Suprapubic skin (tissue), 4 donors: ENCODE data around the gene NXPH3. TPM values are rescaled to one million over a fixed set of nuclear protein-coding genes. Genes with fewer than 3 reads are reported as not detected.

Experiments used
- DNase-seq, 2 donors: peaks; one replicate each; pipeline ENCODE4 v3.0.0-alpha.2; 2019; ENCODE audit warnings: low spot score in 2 of 2
- H3K27ac ChIP-seq: fragments of 200-600 bp; sonication (generic); one replicate; pipeline ENCODE4 v1.5.1; 2019
- H3K27me3 ChIP-seq: fragments of 200-600 bp; sonication (generic); one replicate; pipeline ENCODE4 v1.5.1; 2019
- H3K36me3 ChIP-seq: fragments of 200-600 bp; sonication (generic); one replicate; pipeline ENCODE4 v1.5.1; 2019
- H3K4me1 ChIP-seq: fragments of 200-600 bp; sonication (generic); one replicate; pipeline ENCODE4 v1.5.1; 2019
- H3K4me3 ChIP-seq: fragments of 200-600 bp; sonication (generic); one replicate; pipeline ENCODE4 v1.5.1; 2019; ENCODE audit warnings: mild to moderate bottlenecking
- H3K9me3 ChIP-seq: fragments of 200-600 bp; sonication (generic); one replicate; pipeline ENCODE4 v1.5.1; 2019
- EP300 ChIP-seq: sonication (generic); formaldehyde crosslinking; IDR thresholded peaks from one replicate; pipeline ENCODE4 v1.6.1; 2017; ENCODE audit warnings: antibody characterized with exemption
- POLR2A ChIP-seq, 2 donors: fragments of 450-650 bp; IDR thresholded peaks; one replicate each; pipeline ENCODE4 v1.6.1; 2017; ENCODE audit warnings: antibody characterized with exemption in 2 of 2, mild to moderate bottlenecking in 2 of 2, moderate library complexity in 2 of 2
- POLR2AphosphoS5 ChIP-seq, 3 donors: sonication (generic); formaldehyde crosslinking; IDR thresholded peaks; one replicate each; pipeline ENCODE4 v1.6.1; 2017; ENCODE audit warnings: antibody characterized with exemption in 3 of 3
- WGBS: methylation state at CpG from one replicate; pipeline ENCODE4 v1.1.5; 2018; 5-methylcytosine and 5-hydroxymethylcytosine counted together
- total RNA-seq, 4 donors: library from RNA; depleted of rRNA; stranded (reverse); fragments of >200 nt; gene quantifications; one replicate each; pipeline ENCODE4 v1.1.0, GENCODE V29; 2016
- TF ChIP-seq, protein P1 (sequence below), 2 donors: fragments of 200-600 bp in 1 of 2; fragments of 450-650 bp in 1 of 2; sonication (generic) in 1 of 2; IDR thresholded peaks; one replicate each; pipeline ENCODE4 v1.5.1; 2016 to 2019; ENCODE audit warnings: antibody characterized with exemption in 2 of 2, mild to moderate bottlenecking in 1 of 2, moderate library complexity in 1 of 2

NXPH3 gene
- total RNA-seq, 4 donors from 2014 or later = 1.3 to 5.0 (median 1.5) TPM

- TF ChIP-seq POLR2AphosphoS5 (IDR thresholded peaks at IDR 0.05) = no peak
- Histone ChIP-seq H3K4me3 (no peak overlapping the region), H3K27me3 (no peaks in the 10 kb centered on the region), H3K9me3 (no peaks in the 10 kb centered on the region), H3K36me3 (no peaks in the 10 kb centered on the region), H3K4me1 (peaks cover 9% of the 10 kb centered on the region), H3K27ac (no peak overlapping the region)
- 68% methylated on average over 5 of the region's 6 CpGs for WGBS
- DNase-seq = peak in 1 of 2 donors; percentile 9
Observed at GRCh38 chr17:49581648-49581998, 6.0 kb downstream of the NXPH3 start.

DNA sequence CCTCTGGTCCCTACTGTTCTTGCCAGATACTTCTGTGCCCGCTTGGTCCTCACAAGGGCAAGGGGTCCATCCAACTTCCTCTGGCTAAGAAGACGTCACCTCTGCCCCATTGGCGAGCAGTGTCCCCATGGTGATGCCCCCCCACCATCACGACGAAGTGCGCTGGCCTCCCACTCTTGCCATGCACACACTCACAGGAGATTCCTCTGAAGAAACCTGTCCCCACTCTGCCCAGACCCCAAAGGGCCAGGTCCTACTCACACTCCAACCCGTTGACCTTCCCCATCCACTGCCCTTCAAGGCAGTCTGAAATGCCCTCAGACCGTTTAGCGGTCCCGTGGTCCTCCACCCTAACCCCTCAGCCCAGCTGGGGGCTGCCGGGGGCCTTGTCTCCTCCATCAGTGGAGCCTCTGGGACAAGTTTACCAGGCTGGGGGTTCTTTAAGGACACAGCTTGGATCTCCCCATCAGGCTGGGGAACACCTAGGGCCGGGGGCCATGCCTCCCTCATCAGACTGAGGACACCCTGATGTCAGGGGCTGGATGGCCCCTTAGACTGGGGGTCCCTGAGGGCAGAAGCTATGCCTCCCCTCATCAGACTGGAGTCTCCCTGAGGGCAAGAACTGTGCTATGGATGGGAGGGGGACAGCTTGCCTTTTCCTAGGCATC, 6.5 kb downstream of the NXPH3 start:
- no peak overlapping the region for H3K27ac ChIP-seq
- TF ChIP-seq POLR2A (IDR thresholded peaks at IDR 0.05) (no peak), POLR2AphosphoS5 (IDR thresholded peaks at IDR 0.05) (no peak), EP300 (no peak)
- TF ChIP-seq, protein P1, sequence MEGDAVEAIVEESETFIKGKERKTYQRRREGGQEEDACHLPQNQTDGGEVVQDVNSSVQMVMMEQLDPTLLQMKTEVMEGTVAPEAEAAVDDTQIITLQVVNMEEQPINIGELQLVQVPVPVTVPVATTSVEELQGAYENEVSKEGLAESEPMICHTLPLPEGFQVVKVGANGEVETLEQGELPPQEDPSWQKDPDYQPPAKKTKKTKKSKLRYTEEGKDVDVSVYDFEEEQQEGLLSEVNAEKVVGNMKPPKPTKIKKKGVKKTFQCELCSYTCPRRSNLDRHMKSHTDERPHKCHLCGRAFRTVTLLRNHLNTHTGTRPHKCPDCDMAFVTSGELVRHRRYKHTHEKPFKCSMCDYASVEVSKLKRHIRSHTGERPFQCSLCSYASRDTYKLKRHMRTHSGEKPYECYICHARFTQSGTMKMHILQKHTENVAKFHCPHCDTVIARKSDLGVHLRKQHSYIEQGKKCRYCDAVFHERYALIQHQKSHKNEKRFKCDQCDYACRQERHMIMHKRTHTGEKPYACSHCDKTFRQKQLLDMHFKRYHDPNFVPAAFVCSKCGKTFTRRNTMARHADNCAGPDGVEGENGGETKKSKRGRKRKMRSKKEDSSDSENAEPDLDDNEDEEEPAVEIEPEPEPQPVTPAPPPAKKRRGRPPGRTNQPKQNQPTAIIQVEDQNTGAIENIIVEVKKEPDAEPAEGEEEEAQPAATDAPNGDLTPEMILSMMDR (IDR thresholded peaks at IDR 0.05) = no peak
- no peaks in the 10 kb centered on the region for H3K9me3 ChIP-seq
- H3K4me1 ChIP-seq = peaks cover 3% of the 10 kb centered on the region
- 93% methylated on average over 11 of the region's 12 CpGs for WGBS
- H3K4me3 ChIP-seq = no peak overlapping the region
- DNase-seq = peak in 1 of 2 donors; percentile 67
- H3K36me3 ChIP-seq = no peaks in the 10 kb centered on the region
- H3K27me3 ChIP-seq = no peaks in the 10 kb centered on the region

GRCh38 chr17:49582789-49583188, 7.1 kb downstream of the NXPH3 start:
- DNase-seq = peak in 1 of 2 donors; percentile 56
- Histone ChIP-seq H3K27ac (no peak overlapping the region), H3K27me3 (no peaks in the 10 kb centered on the region), H3K4me1 (no peaks in the 10 kb centered on the region), H3K9me3 (no peaks in the 10 kb centered on the region), H3K4me3 (no peak overlapping the region), H3K36me3 (no peaks in the 10 kb centered on the region)
- 72% methylated on average over 7 of the region's 8 CpGs for WGBS
- TF ChIP-seq, protein P1 (IDR thresholded peaks at IDR 0.05) = no peak
- TF ChIP-seq POLR2A (IDR thresholded peaks at IDR 0.05) (no peak), POLR2AphosphoS5 (IDR thresholded peaks at IDR 0.05) (no peak), EP300 (no peak)

GRCh38 chr17:49583226-49583625, 7.6 kb downstream of the NXPH3 start:
- no peak for TF ChIP-seq POLR2AphosphoS5 (IDR thresholded peaks at IDR 0.05)
- Histone ChIP-seq H3K27me3 (no peaks in the 10 kb centered on the region), H3K4me3 (no peak overlapping the region), H3K36me3 (no peaks in the 10 kb centered on the region), H3K27ac (no peak overlapping the region), H3K4me1 (no peaks in the 10 kb centered on the region), H3K9me3 (no peaks in the 10 kb centered on the region)
- DNase-seq = peak in 1 of 2 donors; percentile 61
- 94% methylated on average over 5 of the region's 5 CpGs for WGBS

DNA sequence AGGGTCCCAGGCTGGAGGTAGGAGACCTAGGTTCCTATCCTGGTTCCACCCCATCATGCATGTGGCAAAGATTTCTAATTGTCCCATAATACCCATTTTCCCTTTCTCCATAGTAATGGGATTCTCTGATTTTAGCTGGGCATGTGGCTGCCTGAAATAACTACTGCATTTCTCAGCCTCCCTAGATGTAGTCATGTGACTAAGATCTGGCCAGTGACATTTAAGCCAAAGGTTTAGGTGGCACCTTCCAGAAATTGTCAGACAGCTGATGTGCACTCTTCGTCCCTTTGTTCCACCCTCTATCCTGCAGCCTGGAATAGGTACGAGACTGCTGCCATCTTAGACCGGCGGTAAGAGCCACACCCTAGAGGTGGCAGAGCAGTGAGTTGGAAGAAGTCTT, 8.2 kb downstream of the NXPH3 start:
- peak in 1 of 2 donors; percentile 0 for DNase-seq
- WGBS = 77% methylated on average over 4 of the region's 4 CpGs
- TF ChIP-seq, protein P1 (IDR thresholded peaks at IDR 0.05) = no peak
- TF ChIP-seq EP300 (no peak), POLR2AphosphoS5 (IDR thresholded peaks at IDR 0.05) (no peak), POLR2A (IDR thresholded peaks at IDR 0.05) (no peak)
- H3K27me3 ChIP-seq = no peaks in the 10 kb centered on the region
- peaks cover 1% of the 10 kb centered on the region for H3K4me1 ChIP-seq
- H3K36me3 ChIP-seq = no peaks in the 10 kb centered on the region
- H3K27ac ChIP-seq = no peak overlapping the region
- H3K4me3 ChIP-seq = no peak overlapping the region
- no peaks in the 10 kb centered on the region for H3K9me3 ChIP-seq

DNA sequence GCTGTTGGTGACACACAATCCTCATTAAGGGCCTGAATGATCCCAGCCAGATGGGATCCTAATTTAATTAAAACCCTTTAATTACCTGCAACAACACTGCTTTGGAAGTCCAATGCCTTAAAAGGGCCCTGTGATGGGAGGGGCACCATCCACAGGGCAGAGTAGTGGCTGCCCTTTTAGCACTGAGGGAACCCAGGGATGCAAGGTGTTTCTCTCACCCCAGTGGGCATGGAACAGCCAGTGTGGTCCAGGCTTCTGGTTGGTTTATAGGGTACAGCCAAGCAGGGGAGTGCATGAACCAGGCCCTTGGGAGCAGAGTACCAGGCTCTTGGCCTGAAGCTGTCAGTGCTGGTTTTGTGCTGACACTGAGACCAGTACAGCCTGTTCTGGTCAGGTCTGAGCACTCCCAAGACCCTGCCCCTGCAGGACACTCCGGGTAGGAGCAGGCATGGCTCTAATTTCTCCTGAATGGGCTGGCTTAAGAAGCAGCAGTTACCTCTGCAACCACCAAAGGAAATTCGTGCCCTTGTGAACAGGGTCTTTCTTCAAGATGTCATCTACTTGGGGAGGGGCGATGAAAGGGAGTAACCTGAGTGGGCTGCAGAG, 9.9 kb downstream of the NXPH3 start:
- DNase-seq = no peak
- H3K4me3 ChIP-seq = no peak overlapping the region
- WGBS = 68% methylated on average over 3 of the region's 3 CpGs
- H3K36me3 ChIP-seq = no peaks in the 10 kb centered on the region
- H3K27ac ChIP-seq = no peak overlapping the region
- TF ChIP-seq POLR2A (IDR thresholded peaks at IDR 0.05) = no peak
- TF ChIP-seq, protein P1 (IDR thresholded peaks at IDR 0.05) = peak in 1 of 2 donors; percentile 6
- no peaks in the 10 kb centered on the region for H3K9me3 ChIP-seq
- H3K4me1 ChIP-seq = peaks cover 3% of the 10 kb centered on the region
- no peaks in the 10 kb centered on the region for H3K27me3 ChIP-seq
